Central memory CD8-positive, alpha-beta T cell (primary cell): ENCODE data around the gene RAI14.
"Not testable (repeated sequence)": the region's sequence is repeated elsewhere in the genome, so short reads cannot be mapped to it uniquely, and the experiment has no call there.

ENCODE experiments used
- ATAC-seq: fragments of 150-1000 bp; cut with Tn5 transposase; replicated peaks from 2 replicates; pipeline ENCODE4 v1.10.0; 2022; ENCODE audit warnings: mild to moderate bottlenecking, moderate FRiP score, moderate number of reproducible peaks; ENCODE audit not compliant: poor library complexity, severe bottlenecking; ENCODE audit errors: extremely low read depth
- DNase-seq, 2 donors: peaks; one replicate each; pipeline ENCODE4 v3.0.0; 2021; ENCODE audit warnings: low spot score in 2 of 2
- H3K27ac Mint-ChIP-seq: one replicate; pipeline ENCODE4 v1.8.0; 2022; ENCODE audit warnings: low read depth, mild to moderate bottlenecking, moderate library complexity, mixed read lengths
- H3K27me3 Mint-ChIP-seq: one replicate; pipeline ENCODE4 v1.8.0; 2022; ENCODE audit warnings: mixed read lengths
- H3K36me3 Mint-ChIP-seq: one replicate; pipeline ENCODE4 v1.8.0; 2022; ENCODE audit warnings: mild to moderate bottlenecking, moderate library complexity, mixed read lengths; ENCODE audit not compliant: insufficient read depth
- H3K4me1 Mint-ChIP-seq: one replicate; pipeline ENCODE4 v1.8.0; 2022; ENCODE audit warnings: mixed read lengths
- H3K4me3 Mint-ChIP-seq: one replicate; pipeline ENCODE4 v1.8.0; 2022; ENCODE audit warnings: mild to moderate bottlenecking, moderate library complexity, mixed read lengths
- H3K9me3 Mint-ChIP-seq: one replicate; pipeline ENCODE4 v1.8.0; 2022; ENCODE audit warnings: mixed read lengths

RAI14 gene

DNA sequence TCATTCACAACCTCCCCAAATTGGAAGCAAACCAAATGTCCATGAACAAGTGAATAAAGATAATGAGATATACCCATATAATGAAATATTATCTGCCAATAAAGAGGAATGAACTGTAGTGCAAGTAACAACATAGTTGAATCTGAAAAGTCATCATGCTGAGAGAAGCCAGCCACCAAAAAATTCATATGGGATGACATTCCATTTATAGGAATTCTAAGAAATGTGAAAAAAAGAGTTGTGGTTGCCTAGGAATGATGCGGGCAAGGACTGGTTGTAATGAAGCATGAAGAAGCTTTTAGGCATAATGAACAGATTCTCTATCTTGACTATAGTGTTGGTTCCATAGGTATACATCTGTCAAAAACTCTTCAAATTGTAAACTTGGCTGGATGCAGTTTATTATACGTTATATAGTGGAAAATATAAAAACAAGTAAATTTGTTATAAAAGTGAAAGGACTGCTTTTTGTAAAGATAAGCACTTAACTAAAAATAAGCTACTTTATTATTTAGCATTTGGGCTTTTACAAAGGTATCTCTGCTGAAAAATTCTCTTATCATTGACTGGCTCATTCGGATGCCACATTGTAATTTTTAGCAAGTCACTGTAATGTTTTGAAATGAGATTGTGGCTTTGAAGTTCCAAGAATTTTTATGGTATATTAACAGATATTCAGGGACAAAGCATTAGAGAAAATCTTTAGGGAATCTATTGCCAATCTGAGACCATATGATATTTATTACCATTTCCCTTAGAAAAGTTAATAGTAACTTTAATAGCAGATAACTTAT lies 161.6 kb downstream of the RAI14 start:
- no peaks in the 10 kb centered on the region for H3K4me1 Mint-ChIP-seq
- H3K4me3 Mint-ChIP-seq = no peak overlapping the region
- no peak overlapping the region for H3K27ac Mint-ChIP-seq
- peaks cover under 1% of the 10 kb centered on the region for H3K27me3 Mint-ChIP-seq
- DNase-seq (no peak), ATAC-seq (no peak)
- H3K9me3 Mint-ChIP-seq = no peaks in the 10 kb centered on the region
- no peaks in the 10 kb centered on the region for H3K36me3 Mint-ChIP-seq

DNA sequence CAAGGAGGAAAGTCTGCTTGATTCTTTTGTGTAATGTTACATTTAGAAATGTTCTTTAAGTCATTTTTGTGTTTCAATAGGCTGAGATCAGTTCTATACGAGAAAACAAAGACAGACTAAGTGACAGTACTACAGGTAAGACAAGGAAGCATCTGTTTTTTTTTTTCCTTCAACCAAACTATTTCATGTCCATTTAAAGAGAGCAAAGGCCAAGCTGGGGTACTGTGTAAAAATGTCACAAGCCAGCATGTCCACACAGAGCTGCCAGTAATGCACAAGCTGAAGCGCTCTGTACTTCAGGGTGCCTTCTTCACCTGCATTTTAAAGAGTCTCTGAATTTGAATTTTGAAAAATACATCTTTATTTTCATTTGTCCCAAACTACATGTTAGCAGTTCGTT lies 162.6 kb downstream of the RAI14 start:
- H3K9me3 Mint-ChIP-seq = no peaks in the 10 kb centered on the region
- DNase-seq (no peak), ATAC-seq (no peak)
- no peaks in the 10 kb centered on the region for H3K36me3 Mint-ChIP-seq
- H3K27me3 Mint-ChIP-seq = peaks cover 10% of the 10 kb centered on the region
- H3K4me3 Mint-ChIP-seq = no peak overlapping the region
- H3K4me1 Mint-ChIP-seq = no peaks in the 10 kb centered on the region
- H3K27ac Mint-ChIP-seq = no peak overlapping the region

DNA sequence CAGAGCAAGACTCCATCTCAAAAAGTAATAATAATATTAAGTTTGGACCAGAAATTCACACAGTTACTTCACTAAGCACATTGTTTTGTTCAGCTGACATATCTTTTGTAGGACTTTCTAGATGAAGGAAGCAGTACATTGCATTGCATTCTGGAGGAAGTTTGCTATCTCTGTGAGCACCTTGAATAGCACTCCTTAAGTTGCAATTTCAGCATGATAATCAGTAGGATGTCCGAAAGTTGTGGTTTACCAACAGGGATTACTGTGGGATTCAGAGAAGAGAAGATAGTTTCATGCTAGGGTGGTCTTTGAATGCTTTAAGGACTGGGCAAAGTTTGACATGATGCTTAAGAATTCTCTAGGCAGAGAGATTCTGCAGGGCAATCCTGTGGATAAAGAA lies 164.5 kb downstream of the RAI14 start:
- no peaks in the 10 kb centered on the region for H3K9me3 Mint-ChIP-seq
- ATAC-seq (no peak), DNase-seq (no peak)
- peaks cover 17% of the 10 kb centered on the region for H3K27me3 Mint-ChIP-seq
- no peak overlapping the region for H3K4me3 Mint-ChIP-seq
- no peaks in the 10 kb centered on the region for H3K36me3 Mint-ChIP-seq
- H3K4me1 Mint-ChIP-seq = no peaks in the 10 kb centered on the region
- no peak overlapping the region for H3K27ac Mint-ChIP-seq

DNA sequence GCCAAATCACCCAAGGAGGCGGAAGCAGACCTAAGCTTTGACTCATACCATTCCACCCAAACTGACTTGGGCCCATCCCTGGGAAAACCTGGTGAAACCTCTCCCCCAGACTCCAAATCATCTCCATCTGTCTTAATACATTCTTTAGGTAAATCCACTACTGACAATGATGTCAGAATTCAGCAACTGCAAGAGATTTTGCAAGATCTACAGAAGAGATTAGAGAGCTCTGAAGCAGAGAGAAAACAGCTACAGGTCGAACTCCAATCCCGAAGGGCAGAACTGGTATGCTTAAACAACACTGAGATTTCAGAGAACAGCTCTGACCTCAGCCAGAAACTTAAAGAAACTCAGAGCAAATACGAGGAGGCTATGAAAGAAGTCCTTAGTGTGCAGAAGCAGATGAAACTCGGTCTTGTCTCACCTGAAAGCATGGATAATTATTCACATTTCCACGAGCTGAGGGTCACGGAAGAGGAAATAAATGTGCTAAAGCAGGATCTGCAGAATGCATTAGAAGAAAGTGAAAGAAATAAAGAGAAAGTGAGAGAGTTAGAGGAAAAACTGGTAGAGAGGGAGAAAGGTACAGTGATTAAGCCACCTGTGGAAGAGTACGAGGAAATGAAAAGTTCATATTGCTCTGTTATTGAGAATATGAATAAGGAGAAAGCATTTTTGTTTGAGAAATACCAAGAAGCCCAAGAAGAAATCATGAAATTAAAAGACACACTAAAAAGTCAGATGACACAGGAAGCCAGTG lies 167.0 kb downstream of the RAI14 start:
- H3K4me1 Mint-ChIP-seq = no peaks in the 10 kb centered on the region
- no peak overlapping the region for H3K4me3 Mint-ChIP-seq
- ATAC-seq (no peak), DNase-seq (no peak)
- no peak overlapping the region for H3K27ac Mint-ChIP-seq
- no peaks in the 10 kb centered on the region for H3K9me3 Mint-ChIP-seq
- no peaks in the 10 kb centered on the region for H3K36me3 Mint-ChIP-seq
- peaks cover 29% of the 10 kb centered on the region for H3K27me3 Mint-ChIP-seq

DNA sequence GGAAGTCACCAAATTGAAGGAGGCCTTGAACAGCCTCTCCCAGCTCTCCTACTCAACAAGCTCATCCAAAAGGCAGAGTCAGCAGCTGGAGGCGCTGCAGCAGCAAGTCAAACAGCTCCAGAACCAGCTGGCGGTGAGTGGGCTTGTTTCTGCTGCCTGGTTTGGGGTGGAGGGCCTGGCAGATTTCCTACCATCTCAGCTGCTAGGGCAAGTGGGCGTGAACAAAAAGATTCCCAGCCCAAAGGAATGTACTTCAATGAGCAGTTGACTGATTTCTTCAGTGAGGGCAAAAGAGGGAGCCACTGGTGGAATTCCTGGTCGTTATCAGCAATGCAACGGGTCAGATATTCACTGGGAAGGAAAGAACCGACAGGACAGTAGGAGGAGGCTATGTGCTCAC lies 170.2 kb downstream of the RAI14 start:
- ATAC-seq (no peak), DNase-seq (no peak)
- H3K27me3 Mint-ChIP-seq = peaks cover 30% of the 10 kb centered on the region
- H3K36me3 Mint-ChIP-seq = no peaks in the 10 kb centered on the region
- no peaks in the 10 kb centered on the region for H3K9me3 Mint-ChIP-seq
- H3K27ac Mint-ChIP-seq = no peak overlapping the region
- no peak overlapping the region for H3K4me3 Mint-ChIP-seq
- H3K4me1 Mint-ChIP-seq = no peaks in the 10 kb centered on the region

DNA sequence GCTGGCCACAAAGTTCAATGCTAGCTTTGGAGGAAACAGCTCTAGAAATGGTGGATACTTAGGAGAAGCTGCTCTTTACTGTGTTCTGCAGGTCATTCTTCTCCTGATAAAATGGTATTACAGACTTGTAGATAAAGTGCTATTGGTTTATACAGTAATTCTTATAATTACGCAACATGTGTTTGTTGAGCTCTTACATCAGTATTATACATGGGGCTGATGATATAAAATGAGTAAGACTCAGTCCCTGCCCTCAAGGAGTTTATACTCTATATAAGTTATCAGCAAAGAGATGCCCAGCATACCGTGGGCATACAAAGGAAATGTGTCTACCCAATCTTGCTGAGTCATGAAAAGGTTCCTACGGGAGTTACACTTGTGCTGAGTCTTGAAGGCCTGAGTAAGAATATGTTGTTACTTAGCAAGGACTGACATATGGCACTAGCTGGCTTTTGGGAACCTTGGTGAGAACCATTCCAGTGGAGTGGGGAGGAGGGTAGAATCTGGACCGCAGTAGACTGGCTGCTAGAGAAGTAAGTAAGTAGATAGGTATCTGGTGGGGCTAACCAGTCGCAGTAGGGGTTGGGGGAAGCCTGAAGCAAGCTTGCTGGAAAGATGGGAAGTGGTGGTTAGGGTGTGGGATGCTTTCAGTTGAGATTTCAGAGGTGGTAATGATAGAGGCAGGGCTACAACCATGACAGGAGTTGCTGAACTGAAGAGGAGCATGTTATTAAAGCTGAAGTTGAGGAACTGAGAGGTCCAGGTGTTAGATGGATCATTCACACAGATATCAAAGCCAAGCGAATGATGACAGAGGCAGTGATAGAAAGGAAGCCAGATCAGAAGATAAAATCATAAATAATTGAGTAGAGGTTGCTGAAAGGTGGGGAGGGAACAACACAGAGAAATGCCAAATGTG lies 171.7 kb downstream of the RAI14 start:
- DNase-seq (no peak), ATAC-seq (no peak)
- Mint-ChIP-seq H3K4me3 (no peak overlapping the region), H3K9me3 (no peaks in the 10 kb centered on the region), H3K36me3 (no peaks in the 10 kb centered on the region), H3K27me3 (peaks cover 29% of the 10 kb centered on the region), H3K4me1 (no peaks in the 10 kb centered on the region), H3K27ac (no peak overlapping the region)

DNA sequence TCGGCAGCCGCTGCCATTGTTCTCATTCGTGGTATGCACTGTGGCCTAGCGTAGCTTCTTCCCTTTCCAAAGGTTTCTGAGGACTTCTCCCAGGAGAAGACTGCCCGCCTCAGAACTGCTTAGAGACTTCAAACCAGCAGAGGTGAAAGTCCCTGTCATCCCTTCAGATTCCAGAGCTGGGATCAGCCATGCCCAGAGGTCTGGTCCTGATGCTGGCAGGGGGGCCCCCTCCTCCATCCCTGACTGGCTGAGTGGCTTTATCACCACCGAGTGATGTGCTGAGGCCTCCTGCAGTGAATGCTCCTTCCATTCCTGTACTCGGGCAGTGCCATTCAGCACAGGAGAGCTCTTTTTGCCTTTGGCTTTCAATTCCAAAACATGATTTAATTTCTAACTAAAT lies 174.7 kb downstream of the RAI14 start:
- not testable (repeated sequence) for H3K9me3 Mint-ChIP-seq, H3K27ac Mint-ChIP-seq, H3K4me1 Mint-ChIP-seq, H3K4me3 Mint-ChIP-seq, DNase-seq, ATAC-seq, H3K36me3 Mint-ChIP-seq
- H3K27me3 Mint-ChIP-seq = peaks cover 13% of the 10 kb centered on the region

DNA sequence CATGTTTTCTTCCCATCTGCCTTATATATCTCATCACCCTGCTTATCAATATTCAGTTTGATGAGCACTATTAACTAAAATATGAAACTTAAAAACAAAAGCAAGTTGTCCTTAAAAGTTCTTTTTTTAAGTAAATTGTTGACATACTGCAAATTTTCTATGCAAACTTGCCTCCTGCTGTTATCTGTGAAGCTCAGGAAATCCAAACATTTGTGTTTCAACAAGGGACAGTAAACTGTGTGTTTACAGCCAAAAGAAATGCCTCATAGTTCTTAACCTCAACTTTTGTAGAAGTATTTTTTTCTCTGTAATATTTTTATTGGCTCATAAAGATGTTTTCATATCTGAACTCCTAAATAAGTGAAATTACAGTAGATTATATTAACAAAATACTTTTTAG lies 175.2 kb downstream of the RAI14 start:
- DNase-seq = no peak

DNA sequence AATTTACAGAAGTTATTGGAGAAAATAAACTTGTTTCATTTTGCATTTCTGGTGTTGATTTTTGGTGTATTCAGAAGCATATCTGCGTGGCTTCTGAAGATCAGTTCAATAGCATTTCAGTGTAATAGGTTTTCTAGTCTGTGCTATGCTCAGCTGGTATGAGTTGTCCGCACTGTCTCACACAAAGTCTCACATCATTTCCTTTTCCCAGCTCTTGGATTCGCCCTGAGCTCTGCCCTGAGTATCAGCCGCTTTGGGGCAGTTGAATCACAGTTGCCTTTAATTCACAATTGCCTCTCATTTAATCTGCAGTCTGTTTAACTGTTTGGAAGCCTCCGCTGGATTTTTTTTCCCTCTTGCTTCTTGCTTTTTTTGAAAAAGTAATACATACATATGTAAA lies 176.4 kb downstream of the RAI14 start:
- Mint-ChIP-seq H3K4me1 (no peaks in the 10 kb centered on the region), H3K9me3 (no peaks in the 10 kb centered on the region), H3K36me3 (no peaks in the 10 kb centered on the region), H3K27ac (no peak overlapping the region), H3K27me3 (peaks cover 7% of the 10 kb centered on the region), H3K4me3 (no peak overlapping the region)
- ATAC-seq = no peak
- DNase-seq = no peak

More for the DNA sequence above, 175.2 kb downstream of the RAI14 start:
- Mint-ChIP-seq H3K27ac (no peak overlapping the region), H3K27me3 (peaks cover 13% of the 10 kb centered on the region), H3K4me3 (no peak overlapping the region), H3K36me3 (no peaks in the 10 kb centered on the region), H3K4me1 (no peaks in the 10 kb centered on the region), H3K9me3 (no peaks in the 10 kb centered on the region)
- ATAC-seq = no peak

DNA sequence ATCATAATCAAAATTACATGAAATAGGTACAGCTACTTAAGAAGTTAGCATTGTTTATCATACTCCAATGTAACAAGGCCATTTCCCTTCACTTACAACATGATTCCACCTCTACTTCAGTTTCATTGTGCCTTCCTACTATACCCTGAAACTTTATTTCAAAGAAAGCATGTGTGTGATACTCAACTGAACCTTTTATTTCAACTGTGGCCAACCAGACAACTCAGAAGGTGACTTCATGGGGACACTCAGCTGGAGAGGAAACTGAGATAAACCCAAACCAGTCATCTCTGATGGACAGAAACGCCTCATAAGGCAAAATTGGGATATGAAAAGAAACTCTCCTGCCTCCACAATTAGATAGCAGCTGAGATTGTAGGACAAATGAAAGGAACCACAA lies 177.0 kb downstream of the RAI14 start:
- no peaks in the 10 kb centered on the region for H3K4me1 Mint-ChIP-seq
- H3K27ac Mint-ChIP-seq = no peak overlapping the region
- DNase-seq = no peak
- no peak overlapping the region for H3K4me3 Mint-ChIP-seq
- no peak for ATAC-seq
- H3K27me3 Mint-ChIP-seq = peaks cover 1% of the 10 kb centered on the region
- H3K9me3 Mint-ChIP-seq = no peaks in the 10 kb centered on the region
- H3K36me3 Mint-ChIP-seq = no peaks in the 10 kb centered on the region

DNA sequence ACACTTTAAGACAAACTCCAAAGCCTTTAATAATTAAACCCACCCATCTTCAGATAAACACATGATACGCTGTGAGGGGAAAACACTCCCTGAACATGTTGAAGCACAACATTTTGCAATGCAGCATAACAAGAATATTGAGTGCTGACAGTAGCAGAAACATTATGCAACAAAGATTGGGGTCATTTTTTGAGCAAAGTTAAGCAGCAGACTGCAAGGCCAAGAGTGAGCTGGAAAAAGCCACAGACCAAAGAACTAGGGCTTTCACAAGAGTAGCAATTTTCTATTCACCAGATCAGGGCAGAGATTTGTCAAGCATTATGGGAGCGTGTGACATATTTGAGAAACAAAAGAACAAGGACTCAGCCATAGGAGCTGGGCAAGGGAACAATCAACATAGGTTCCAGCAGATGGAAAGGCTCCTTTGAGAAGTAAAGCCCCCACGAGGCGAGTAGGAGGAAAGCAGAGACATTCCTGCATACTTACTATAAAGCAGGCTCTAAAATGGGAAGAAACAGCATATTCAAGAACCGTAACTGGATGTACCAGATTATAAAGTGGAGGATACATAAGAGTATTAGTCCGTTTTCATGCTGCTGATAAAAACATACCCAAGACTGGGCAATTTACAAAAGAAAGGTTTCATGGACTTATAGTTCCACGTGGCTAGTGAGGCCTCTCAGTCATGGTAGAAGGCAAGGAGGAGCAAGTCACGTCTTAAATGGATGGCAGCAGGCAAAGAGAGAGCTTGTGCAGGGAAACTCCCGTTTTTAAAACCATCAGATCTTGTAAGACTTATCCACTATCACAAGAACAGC lies 178.1 kb downstream of the RAI14 start:
- ATAC-seq (no peak), DNase-seq (no peak)
- Mint-ChIP-seq H3K4me1 (peaks cover 9% of the 10 kb centered on the region), H3K36me3 (peaks cover 6% of the 10 kb centered on the region), H3K4me3 (no peak overlapping the region), H3K27ac (no peak overlapping the region), H3K27me3 (no peaks in the 10 kb centered on the region), H3K9me3 (no peaks in the 10 kb centered on the region)

DNA sequence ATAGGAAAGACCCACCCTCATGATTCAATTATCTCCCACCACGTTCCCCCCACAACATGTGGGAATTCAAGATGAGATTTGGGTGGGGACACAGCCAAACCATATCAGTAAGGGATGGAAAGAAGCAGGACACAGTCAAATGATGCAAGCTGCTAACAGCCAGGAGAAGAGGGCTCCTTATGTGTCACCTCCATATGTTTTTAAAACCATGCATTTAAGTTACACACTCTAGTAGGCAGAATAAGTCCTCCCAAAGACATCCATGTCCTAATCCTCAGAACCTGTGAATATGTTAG lies 178.6 kb downstream of the RAI14 start:
- DNase-seq (no peak), ATAC-seq (no peak)
- Mint-ChIP-seq H3K9me3 (no peaks in the 10 kb centered on the region), H3K4me1 (peaks cover 13% of the 10 kb centered on the region), H3K27ac (no peak overlapping the region), H3K36me3 (peaks cover 9% of the 10 kb centered on the region), H3K27me3 (no peaks in the 10 kb centered on the region), H3K4me3 (no peak overlapping the region)
